HepG2 (cell line): ENCODE data around the gene TSSK2. TPM values are rescaled to one million over a fixed set of nuclear protein-coding genes. Genes with fewer than 3 reads are reported as not detected.

Source experiments
- ATAC-seq: fragments of 200-7000 bp; cut with Tn5 transposase; 3 replicates; pipeline ENCODE4 v1.9.1; 2020; ENCODE audit warnings: mild to moderate bottlenecking, moderate library complexity
- BruUV-seq: library from RNA; stranded (reverse); fragments of 400-500 nt; replicated peaks from 2 replicates; lab custom pipeline; 2021; lab: Mats Ljungman, UMichigan
- CTCF ChIA-PET: fragments of 300-600 bp; formaldehyde crosslinking; extraction: SDS; loops from one replicate; lab custom pipeline; 2021; ENCODE audit warnings: low total read pairs, inconsistent platforms, low intra/inter-chr PET ratio; lab: Yijun Ruan, JAX
- POLR2A ChIA-PET: fragments of 350-600 bp; sonication (Branson Sonifier 250); formaldehyde crosslinking; loops from one replicate; lab custom pipeline; 2020; ENCODE audit warnings: antibody characterized with exemption, inconsistent platforms; lab: Yijun Ruan, JAX
- DNase-seq: peaks from one replicate; pipeline ENCODE4 v3.0.0-alpha.2; 2015; ENCODE audit warnings: low spot score
- FAIRE-seq: peaks from 3 replicates; lab custom pipeline; 2011; peaks lifted over from hg19 to GRCh38; lab: Jason Lieb, UNC
- H2AFZ ChIP-seq: one replicate; pipeline ENCODE4 v1.6.1; 2011; ENCODE audit warnings: low read length, inconsistent platforms
- H3K27ac ChIP-seq: fragments of 300-600 bp; 3 replicates; pipeline ENCODE4 v1.8.0; 2011; ENCODE audit warnings: mixed run types, mild to moderate bottlenecking, mixed read lengths, low read length, inconsistent platforms; ENCODE audit not compliant: insufficient read depth; ENCODE audit errors: extremely low read length
- H3K27me3 ChIP-seq, 2 experiments: fragments of 200-600 bp in 1 of 2; 2 replicates in 1 of 2; 3 replicates in 1 of 2; pipeline versions ENCODE4 v1.6.0 to v1.8.0; 2011; ENCODE audit warnings: low read length in 2 of 2, mild to moderate bottlenecking in 2 of 2, moderate library complexity in 2 of 2, inconsistent platforms in 1 of 2; ENCODE audit not compliant: insufficient read depth in 2 of 2, control insufficient read depth in 1 of 2
- H3K36me3 ChIP-seq, 2 experiments: fragments of 200-600 bp in 1 of 2; replicated peaks in 1 of 2; 2 replicates in 1 of 2; 3 replicates in 1 of 2; pipeline versions ENCODE4 v1.5.1 to v1.8.0; 2011; ENCODE audit warnings: low read length in 2 of 2, inconsistent platforms in 1 of 2; ENCODE audit not compliant: insufficient read depth in 2 of 2, control insufficient read depth in 1 of 2
- H3K4me1 ChIP-seq: 2 replicates; pipeline ENCODE4 v1.5.1; 2012; ENCODE audit warnings: low read length, inconsistent platforms; ENCODE audit not compliant: insufficient read depth
- H3K4me2 ChIP-seq: 2 replicates; pipeline ENCODE4 v1.6.0; 2011; ENCODE audit warnings: low read depth, low read length, inconsistent platforms
- H3K4me3 ChIP-seq, 3 experiments: fragments of 200-600 bp in 1 of 3; sonication (generic), shearing (Covaris generic) in 1 of 3; replicated peaks in 1 of 3; 2 replicates each; pipeline ENCODE4 v1.5.1; 2011 to 2016; ENCODE audit warnings: low read length in 3 of 3, inconsistent platforms in 2 of 3, low read depth in 2 of 3, mild to moderate bottlenecking in 2 of 3, control low read depth in 1 of 3, mixed read lengths in 1 of 3; ENCODE audit not compliant: insufficient read depth in 1 of 3
- H3K79me2 ChIP-seq: one replicate; pipeline ENCODE4 v1.6.1; 2011; ENCODE audit warnings: low read length, inconsistent platforms; ENCODE audit not compliant: insufficient read depth
- H3K9ac ChIP-seq: 2 replicates; pipeline ENCODE4 v1.6.0; 2011; ENCODE audit warnings: mild to moderate bottlenecking, low read depth, low read length, inconsistent platforms; ENCODE audit not compliant: insufficient read depth
- H3K9me3 ChIP-seq: 2 replicates; pipeline ENCODE4 v1.5.1; 2012; ENCODE audit warnings: mild to moderate bottlenecking, low read length
- H4K20me1 ChIP-seq: 2 replicates; pipeline ENCODE4 v1.6.0; 2011; ENCODE audit warnings: inconsistent platforms, mild to moderate bottlenecking, low read length, moderate library complexity; ENCODE audit not compliant: insufficient read depth
- CEBPG ChIP-seq: IDR thresholded peaks from 2 replicates; pipeline ENCODE4 v1.6.1; 2016
- FLYWCH1 ChIP-seq: sonication (generic); formaldehyde crosslinking; IDR thresholded peaks from 2 replicates; pipeline ENCODE4 v1.8.1; 2023; ENCODE audit warnings: mild to moderate bottlenecking, missing genetic modification reagents
- HMG20B ChIP-seq: conservative IDR thresholded peaks from 2 replicates; pipeline ENCODE4 v1.6.1; 2016; ENCODE audit warnings: missing genetic modification reagents, missing compliant biosample characterization
- KMT2A ChIP-seq: sonication (generic); formaldehyde crosslinking; IDR thresholded peaks from 2 replicates; pipeline ENCODE4 v1.4.0; 2020; ENCODE audit warnings: missing genetic modification reagents
- MAFF ChIP-seq: IDR thresholded peaks from 2 replicates; pipeline ENCODE4 v1.6.1; 2011; ENCODE audit warnings: low read depth, low read length, improper control_type of control experiment
- MAZ ChIP-seq, 2 experiments: sonication (generic) in 1 of 2; formaldehyde crosslinking in 1 of 2; IDR thresholded peaks; 2 replicates each; pipeline versions ENCODE4 v1.5.0 to v1.6.1; 2012 to 2020; ENCODE audit warnings: low read depth in 2 of 2, mild to moderate bottlenecking in 2 of 2, borderline replicate concordance in 1 of 2, improper control_type of control experiment in 1 of 2, low read length in 1 of 2, missing genetic modification reagents in 1 of 2, moderate library complexity in 1 of 2
- PITX1 ChIP-seq: sonication (generic); formaldehyde crosslinking; IDR thresholded peaks from 2 replicates; pipeline ENCODE4 v1.5.1; 2020; ENCODE audit warnings: mild to moderate bottlenecking, missing genetic modification reagents
- RBFOX2 ChIP-seq: fragments of 200-400 bp; formaldehyde crosslinking; IDR thresholded peaks from 2 replicates; pipeline ENCODE4 v1.6.1; 2017; ENCODE audit warnings: low read depth, mild to moderate bottlenecking, low read length
- SP140L ChIP-seq: sonication (generic); formaldehyde crosslinking; IDR thresholded peaks from 2 replicates; pipeline ENCODE4 v1.4.0; 2020; ENCODE audit warnings: missing genetic modification reagents, borderline replicate concordance
- SP5 ChIP-seq: IDR thresholded peaks from 2 replicates; pipeline ENCODE4 v1.6.1; 2016; ENCODE audit warnings: low read depth, borderline replicate concordance
- WGBS: methylation state at CpG from one replicate; pipeline ENCODE4 v1.1.6; 2017; ENCODE audit warnings: low lambda C conversion rate; 5-methylcytosine and 5-hydroxymethylcytosine counted together
- in situ Hi-C: cut with HindIII; loops from 2 replicates; pipeline ENCODE4 v1.10.0; 2017; ENCODE audit warnings: low pct_unique_long_range_greater_than_20kb; ENCODE audit not compliant: extremely low pct_ligation_motif_present
- intact Hi-C: fragments of 100-400 bp; cut with micrococcal nuclease; formaldehyde crosslinking; loops from one replicate; pipeline ENCODE4 v1.10.0; 2022; ENCODE audit not compliant: unreplicated experiment
- polyA plus RNA-seq, 8 experiments: library from polyadenylated mRNA; depleted of rRNA in 3 of 8; stranded (reverse) in 7 of 8; unstranded in 1 of 8; fragments of >200 nt; fragmentation: Illumina TruSeq in 4 of 8; extraction: Trizol in 4 of 8; gene quantifications; 2 replicates each; pipeline versions ENCODE4 v1.2.1 to v1.2.3, GENCODE V29; 2011 to 2016; ENCODE audit warnings: low read depth in 4 of 8, missing spikeins in 1 of 8, mixed read lengths in 1 of 8; ENCODE audit not compliant: insufficient read depth in 1 of 8
- total RNA-seq, 5 experiments: library from RNA; depleted of rRNA; stranded (reverse); fragments of >200 nt; fragmentation: Illumina TruSeq; extraction: Trizol; gene quantifications; 2 replicates each; pipeline ENCODE4 v1.2.3, GENCODE V29; 2016; ENCODE audit warnings: low read depth in 1 of 5
- TF ChIP-seq, protein P1 (sequence below): sonication (generic); formaldehyde crosslinking; IDR thresholded peaks from 2 replicates; pipeline ENCODE4 v1.4.0; 2020; ENCODE audit warnings: mild to moderate bottlenecking, low read depth, missing genetic modification reagents
- TF ChIP-seq, protein P2 (sequence below): sonication (generic); formaldehyde crosslinking; IDR thresholded peaks from 2 replicates; pipeline ENCODE4 v1.5.0; 2020; ENCODE audit warnings: mild to moderate bottlenecking, missing genetic modification reagents, moderate library complexity
- TF ChIP-seq, protein P3 (sequence below): sonication (generic); formaldehyde crosslinking; IDR thresholded peaks from 2 replicates; pipeline ENCODE4 v1.9.0; 2021; ENCODE audit warnings: missing genetic modification reagents, mild to moderate bottlenecking, borderline replicate concordance
- TF ChIP-seq, protein P4 (sequence below): sonication (generic); formaldehyde crosslinking; IDR thresholded peaks from 2 replicates; pipeline ENCODE4 v1.8.0; 2022; ENCODE audit warnings: mild to moderate bottlenecking, missing genetic modification reagents; ENCODE audit not compliant: insufficient replicate concordance

TSSK2 gene
- total and polyA plus RNA-seq, 2 of the 13 experiments (the other 11 are each of a cell fraction or from before 2014, with no cell fraction given): not detected

DNA sequence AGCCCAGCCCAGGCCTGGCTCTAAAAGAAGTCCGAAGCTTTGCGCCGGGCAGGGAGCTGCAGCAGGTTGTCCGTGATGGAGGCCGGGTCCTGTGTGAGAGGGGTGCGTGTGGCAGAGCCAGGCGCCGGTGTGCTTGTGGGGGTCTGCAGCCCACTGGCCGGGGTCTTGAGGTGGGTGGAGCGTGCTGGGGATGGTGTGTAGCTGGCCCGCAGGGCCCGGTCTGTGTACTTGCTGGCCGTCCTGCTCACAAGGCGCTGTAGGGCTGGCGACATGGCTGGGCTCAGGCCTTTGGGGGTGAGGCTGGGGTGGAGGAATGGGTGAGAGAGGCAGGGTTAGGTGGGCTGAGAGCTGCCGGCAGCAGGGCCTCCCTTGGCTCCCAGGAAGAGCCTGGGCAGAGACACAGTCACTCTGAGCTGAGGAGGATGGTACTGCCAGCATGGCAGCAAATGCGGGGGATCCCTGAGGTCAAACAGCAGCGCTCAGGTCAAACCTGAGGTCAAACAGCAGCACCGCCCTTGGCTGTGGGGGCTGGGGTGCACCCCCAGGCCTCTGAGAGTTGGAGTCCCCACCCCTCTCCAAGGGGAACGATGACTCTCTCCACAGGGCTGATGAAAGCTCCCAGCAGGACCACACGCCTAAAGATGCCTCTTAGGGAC lies 3.2 kb downstream of the TSSK2 start (continued):
- TF ChIP-seq, protein P1, sequence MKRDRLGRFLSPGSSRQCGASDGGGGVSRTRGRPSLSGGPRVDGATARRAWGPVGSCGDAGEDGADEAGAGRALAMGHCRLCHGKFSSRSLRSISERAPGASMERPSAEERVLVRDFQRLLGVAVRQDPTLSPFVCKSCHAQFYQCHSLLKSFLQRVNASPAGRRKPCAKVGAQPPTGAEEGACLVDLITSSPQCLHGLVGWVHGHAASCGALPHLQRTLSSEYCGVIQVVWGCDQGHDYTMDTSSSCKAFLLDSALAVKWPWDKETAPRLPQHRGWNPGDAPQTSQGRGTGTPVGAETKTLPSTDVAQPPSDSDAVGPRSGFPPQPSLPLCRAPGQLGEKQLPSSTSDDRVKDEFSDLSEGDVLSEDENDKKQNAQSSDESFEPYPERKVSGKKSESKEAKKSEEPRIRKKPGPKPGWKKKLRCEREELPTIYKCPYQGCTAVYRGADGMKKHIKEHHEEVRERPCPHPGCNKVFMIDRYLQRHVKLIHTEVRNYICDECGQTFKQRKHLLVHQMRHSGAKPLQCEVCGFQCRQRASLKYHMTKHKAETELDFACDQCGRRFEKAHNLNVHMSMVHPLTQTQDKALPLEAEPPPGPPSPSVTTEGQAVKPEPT (CRISPR knock-in tag): no peak
- TF ChIP-seq SP5 (CRISPR knock-in tag): no peak
- TF ChIP-seq FLYWCH1 (CRISPR knock-in tag): no peak
- TF ChIP-seq CEBPG (CRISPR knock-in tag): no peak
- TF ChIP-seq MAFF: no peak
- no peak for TF ChIP-seq PITX1

DNA sequence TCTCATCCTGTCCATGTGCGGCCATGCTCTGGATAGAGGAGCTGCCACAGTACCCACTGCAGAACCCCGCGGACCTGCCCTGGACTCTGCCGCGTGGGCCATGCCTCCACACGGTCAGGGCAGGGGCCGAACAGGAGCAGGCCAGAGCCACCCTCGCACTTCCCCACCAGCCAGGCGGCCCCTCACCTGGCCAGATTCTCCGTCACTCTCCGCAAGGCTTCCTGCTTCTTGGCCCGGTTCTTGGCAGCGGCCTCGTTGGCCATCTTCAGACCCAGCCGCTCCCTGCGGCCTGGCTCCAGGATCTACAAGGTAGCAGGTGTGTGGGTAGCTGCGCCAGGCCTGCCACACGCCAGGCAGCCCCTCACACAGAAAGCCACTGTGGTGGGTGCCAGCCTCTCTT lies 3.8 kb downstream of the TSSK2 start:
- FAIRE-seq (no peak), ATAC-seq (no peak), DNase-seq (no peak)
- Histone ChIP-seq H2AFZ (no peak overlapping the region), H3K36me3 (peaks cover 20 to 56% of the 10 kb centered on the region in 2 experiments; a peak in 4 of 5 replicates), H3K27me3 (no peaks in the 10 kb centered on the region), H3K4me1 (no peaks in the 10 kb centered on the region), H4K20me1 (no peaks in the 10 kb centered on the region), H3K4me3 (no peak overlapping the region), H3K9me3 (no peaks in the 10 kb centered on the region), H3K27ac (no peak overlapping the region), H3K4me2 (no peak overlapping the region), H3K79me2 (no peaks in the 10 kb centered on the region), H3K9ac (no peak overlapping the region)
- ChIA-PET POLR2A (interaction anchor here (1.3 kb wide), 1 partner anchor 13 kb away, joined by 3 read pairs; the partner anchor contains the start of gene DGCR2), CTCF (no interaction called here)
- TF ChIP-seq, protein P2, sequence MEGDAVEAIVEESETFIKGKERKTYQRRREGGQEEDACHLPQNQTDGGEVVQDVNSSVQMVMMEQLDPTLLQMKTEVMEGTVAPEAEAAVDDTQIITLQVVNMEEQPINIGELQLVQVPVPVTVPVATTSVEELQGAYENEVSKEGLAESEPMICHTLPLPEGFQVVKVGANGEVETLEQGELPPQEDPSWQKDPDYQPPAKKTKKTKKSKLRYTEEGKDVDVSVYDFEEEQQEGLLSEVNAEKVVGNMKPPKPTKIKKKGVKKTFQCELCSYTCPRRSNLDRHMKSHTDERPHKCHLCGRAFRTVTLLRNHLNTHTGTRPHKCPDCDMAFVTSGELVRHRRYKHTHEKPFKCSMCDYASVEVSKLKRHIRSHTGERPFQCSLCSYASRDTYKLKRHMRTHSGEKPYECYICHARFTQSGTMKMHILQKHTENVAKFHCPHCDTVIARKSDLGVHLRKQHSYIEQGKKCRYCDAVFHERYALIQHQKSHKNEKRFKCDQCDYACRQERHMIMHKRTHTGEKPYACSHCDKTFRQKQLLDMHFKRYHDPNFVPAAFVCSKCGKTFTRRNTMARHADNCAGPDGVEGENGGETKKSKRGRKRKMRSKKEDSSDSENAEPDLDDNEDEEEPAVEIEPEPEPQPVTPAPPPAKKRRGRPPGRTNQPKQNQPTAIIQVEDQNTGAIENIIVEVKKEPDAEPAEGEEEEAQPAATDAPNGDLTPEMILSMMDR (CRISPR knock-in tag): no peak
- TF ChIP-seq KMT2A (CRISPR knock-in tag) (no peak), RBFOX2 (0 out of 2 replicates have a peak, but pooled peaks have one; percentile 14), SP140L (CRISPR knock-in tag) (no peak), HMG20B (CRISPR knock-in tag) (no peak), MAZ (IDR thresholded peaks at IDR 0.05; ENCODE audit: borderline replicate concordance, low read depth, low read length) (no peak), MAZ (CRISPR knock-in tag; IDR thresholded peaks at IDR 0.05; ENCODE audit: low read depth) (no peak)
- TF ChIP-seq, protein P3, sequence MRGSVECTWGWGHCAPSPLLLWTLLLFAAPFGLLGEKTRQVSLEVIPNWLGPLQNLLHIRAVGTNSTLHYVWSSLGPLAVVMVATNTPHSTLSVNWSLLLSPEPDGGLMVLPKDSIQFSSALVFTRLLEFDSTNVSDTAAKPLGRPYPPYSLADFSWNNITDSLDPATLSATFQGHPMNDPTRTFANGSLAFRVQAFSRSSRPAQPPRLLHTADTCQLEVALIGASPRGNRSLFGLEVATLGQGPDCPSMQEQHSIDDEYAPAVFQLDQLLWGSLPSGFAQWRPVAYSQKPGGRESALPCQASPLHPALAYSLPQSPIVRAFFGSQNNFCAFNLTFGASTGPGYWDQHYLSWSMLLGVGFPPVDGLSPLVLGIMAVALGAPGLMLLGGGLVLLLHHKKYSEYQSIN (CRISPR knock-in tag): no peak
- TF ChIP-seq, protein P4, sequence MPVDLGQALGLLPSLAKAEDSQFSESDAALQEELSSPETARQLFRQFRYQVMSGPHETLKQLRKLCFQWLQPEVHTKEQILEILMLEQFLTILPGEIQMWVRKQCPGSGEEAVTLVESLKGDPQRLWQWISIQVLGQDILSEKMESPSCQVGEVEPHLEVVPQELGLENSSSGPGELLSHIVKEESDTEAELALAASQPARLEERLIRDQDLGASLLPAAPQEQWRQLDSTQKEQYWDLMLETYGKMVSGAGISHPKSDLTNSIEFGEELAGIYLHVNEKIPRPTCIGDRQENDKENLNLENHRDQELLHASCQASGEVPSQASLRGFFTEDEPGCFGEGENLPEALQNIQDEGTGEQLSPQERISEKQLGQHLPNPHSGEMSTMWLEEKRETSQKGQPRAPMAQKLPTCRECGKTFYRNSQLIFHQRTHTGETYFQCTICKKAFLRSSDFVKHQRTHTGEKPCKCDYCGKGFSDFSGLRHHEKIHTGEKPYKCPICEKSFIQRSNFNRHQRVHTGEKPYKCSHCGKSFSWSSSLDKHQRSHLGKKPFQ (CRISPR knock-in tag): no peak
- BruUV-seq: no TSS peak
- intact Hi-C loops: no loop called here
- in situ Hi-C loops: no loop called here
- 100% methylated on average over 12 of the region's 18 CpGs for WGBS
